Lower lobe of right lung (tissue), 2 donors: ENCODE measurements around the gene CTDSPL. TPM values are rescaled to one million over a fixed set of nuclear protein-coding genes. Genes with fewer than 3 reads are reported as not detected.

Source experiments
- ATAC-seq, 2 donors: fragments of 200-7000 bp; cut with Tn5 transposase; one replicate each; pipeline ENCODE4 v1.9.1; 2020 to 2022; ENCODE audit warnings: mild to moderate bottlenecking in 2 of 2, moderate library complexity in 2 of 2
- DNase-seq: peaks from one replicate; pipeline ENCODE4 v3.0.0-alpha.2; 2020
- H3K27ac ChIP-seq: fragments of 200-600 bp; one replicate; pipeline ENCODE4 v1.8.0; 2022
- H3K27me3 ChIP-seq: fragments of 200-600 bp; one replicate; pipeline ENCODE4 v1.8.0; 2022; ENCODE audit warnings: low read depth
- H3K36me3 ChIP-seq: fragments of 200-600 bp; one replicate; pipeline ENCODE4 v1.8.0; 2022; ENCODE audit warnings: mild to moderate bottlenecking
- H3K4me1 ChIP-seq: fragments of 200-600 bp; one replicate; pipeline ENCODE4 v1.8.0; 2022
- H3K4me3 ChIP-seq: fragments of 200-600 bp; one replicate; pipeline ENCODE4 v1.8.0; 2022; ENCODE audit warnings: mild to moderate bottlenecking
- H3K9me3 ChIP-seq: fragments of 200-600 bp; one replicate; pipeline ENCODE4 v1.8.0; 2022
- intact Hi-C: fragments of 100-400 bp; cut with DNase I; formaldehyde crosslinking; loops from one replicate; pipeline ENCODE4 v1.11.0; 2022
- total RNA-seq: library from RNA; stranded (reverse); fragmentation: NEBNext Ultra II Directional; extraction: Animal tissue kit (Norgen Biotek cat#: 25700); gene quantifications from one replicate; pipeline ENCODE4 v1.2.1, GENCODE V29; 2021
- TF ChIP-seq, protein P1 (sequence below): fragments of 200-600 bp; IDR thresholded peaks from one replicate; pipeline ENCODE4 v1.8.0; 2022; ENCODE audit warnings: antibody characterized with exemption, mild to moderate bottlenecking
- donor health status: DM: no; HTN: yes; CAD: no; lungs with severe emphysema.

CTDSPL gene
- total RNA-seq, 1 donor from 2014 or later = 60.3 TPM

DNA sequence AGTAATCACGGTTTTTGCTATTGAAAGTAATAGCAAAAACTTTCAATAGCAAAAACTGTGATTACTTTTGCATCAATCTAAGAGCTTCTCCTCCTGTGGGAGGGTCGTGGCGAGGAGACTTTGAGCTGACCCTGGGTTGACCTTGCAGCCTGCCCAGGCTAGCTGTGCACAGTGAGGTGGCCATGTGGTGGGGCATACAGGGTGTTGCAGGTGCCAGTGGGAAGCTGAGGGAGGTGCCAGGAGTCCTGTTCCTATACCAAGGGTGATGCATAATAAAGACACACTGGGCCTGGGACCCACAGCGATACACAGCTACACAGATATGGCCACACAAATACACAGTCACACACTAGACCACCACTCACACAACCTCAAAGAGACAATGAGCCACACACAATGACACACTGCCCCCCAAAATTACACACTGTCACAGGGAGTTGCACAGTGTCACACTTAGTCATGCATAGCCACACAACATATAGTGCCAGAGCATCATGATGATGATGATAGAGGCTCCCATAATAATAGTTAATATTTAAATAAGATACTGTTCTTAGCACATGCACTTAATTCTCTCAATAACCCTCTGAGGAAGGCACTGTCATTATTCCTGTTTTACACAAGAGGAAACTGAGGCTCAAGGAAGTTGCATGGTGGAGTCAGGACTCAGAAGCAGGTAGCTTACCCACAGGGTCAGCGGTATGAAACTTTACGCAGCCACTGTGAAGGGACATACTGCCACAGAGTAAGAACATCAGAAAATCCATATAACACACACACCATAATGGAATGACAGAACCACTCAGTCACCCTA lies 161.4 kb downstream of the CTDSPL start:
- Histone ChIP-seq H3K9me3 (no peaks in the 10 kb centered on the region), H3K36me3 (peaks cover 18% of the 10 kb centered on the region), H3K27ac (peak overlapping the region; percentile 90), H3K4me3 (peak overlapping the region; percentile 85), H3K4me1 (peaks cover 30% of the 10 kb centered on the region), H3K27me3 (no peaks in the 10 kb centered on the region)
- ATAC-seq (no peak), DNase-seq (peak; percentile 41)
- TF ChIP-seq, protein P1, sequence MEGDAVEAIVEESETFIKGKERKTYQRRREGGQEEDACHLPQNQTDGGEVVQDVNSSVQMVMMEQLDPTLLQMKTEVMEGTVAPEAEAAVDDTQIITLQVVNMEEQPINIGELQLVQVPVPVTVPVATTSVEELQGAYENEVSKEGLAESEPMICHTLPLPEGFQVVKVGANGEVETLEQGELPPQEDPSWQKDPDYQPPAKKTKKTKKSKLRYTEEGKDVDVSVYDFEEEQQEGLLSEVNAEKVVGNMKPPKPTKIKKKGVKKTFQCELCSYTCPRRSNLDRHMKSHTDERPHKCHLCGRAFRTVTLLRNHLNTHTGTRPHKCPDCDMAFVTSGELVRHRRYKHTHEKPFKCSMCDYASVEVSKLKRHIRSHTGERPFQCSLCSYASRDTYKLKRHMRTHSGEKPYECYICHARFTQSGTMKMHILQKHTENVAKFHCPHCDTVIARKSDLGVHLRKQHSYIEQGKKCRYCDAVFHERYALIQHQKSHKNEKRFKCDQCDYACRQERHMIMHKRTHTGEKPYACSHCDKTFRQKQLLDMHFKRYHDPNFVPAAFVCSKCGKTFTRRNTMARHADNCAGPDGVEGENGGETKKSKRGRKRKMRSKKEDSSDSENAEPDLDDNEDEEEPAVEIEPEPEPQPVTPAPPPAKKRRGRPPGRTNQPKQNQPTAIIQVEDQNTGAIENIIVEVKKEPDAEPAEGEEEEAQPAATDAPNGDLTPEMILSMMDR = no peak
- intact Hi-C loops = no loop called here

DNA sequence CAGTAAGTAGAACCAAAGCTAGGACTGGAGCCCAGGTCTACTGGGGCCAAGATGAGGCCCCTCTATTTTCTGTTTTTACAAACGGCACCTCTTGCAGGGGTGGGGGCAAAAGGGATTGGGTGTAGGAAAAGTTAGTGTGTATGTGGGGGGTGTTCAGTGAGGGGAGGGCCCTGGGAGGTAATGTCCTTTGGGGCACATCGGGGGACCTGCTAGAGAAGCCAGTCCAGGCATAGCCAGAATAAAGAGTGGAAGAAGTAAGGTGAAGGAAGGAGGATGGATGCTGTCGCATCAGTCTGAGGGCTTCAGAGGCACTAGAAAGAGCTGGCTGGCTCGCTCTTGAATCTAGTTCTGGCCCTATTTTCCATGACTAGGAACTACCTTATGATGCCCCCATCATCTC lies 165.2 kb downstream of the CTDSPL start:
- H3K4me3 ChIP-seq = no peak overlapping the region
- no peaks in the 10 kb centered on the region for H3K36me3 ChIP-seq
- DNase-seq (no peak), ATAC-seq (no peak)
- no peaks in the 10 kb centered on the region for H3K9me3 ChIP-seq
- intact Hi-C loops = no loop called here
- H3K27ac ChIP-seq = no peak overlapping the region
- H3K27me3 ChIP-seq = no peaks in the 10 kb centered on the region
- H3K4me1 ChIP-seq = peaks cover 59% of the 10 kb centered on the region
- TF ChIP-seq, protein P1 = no peak

DNA sequence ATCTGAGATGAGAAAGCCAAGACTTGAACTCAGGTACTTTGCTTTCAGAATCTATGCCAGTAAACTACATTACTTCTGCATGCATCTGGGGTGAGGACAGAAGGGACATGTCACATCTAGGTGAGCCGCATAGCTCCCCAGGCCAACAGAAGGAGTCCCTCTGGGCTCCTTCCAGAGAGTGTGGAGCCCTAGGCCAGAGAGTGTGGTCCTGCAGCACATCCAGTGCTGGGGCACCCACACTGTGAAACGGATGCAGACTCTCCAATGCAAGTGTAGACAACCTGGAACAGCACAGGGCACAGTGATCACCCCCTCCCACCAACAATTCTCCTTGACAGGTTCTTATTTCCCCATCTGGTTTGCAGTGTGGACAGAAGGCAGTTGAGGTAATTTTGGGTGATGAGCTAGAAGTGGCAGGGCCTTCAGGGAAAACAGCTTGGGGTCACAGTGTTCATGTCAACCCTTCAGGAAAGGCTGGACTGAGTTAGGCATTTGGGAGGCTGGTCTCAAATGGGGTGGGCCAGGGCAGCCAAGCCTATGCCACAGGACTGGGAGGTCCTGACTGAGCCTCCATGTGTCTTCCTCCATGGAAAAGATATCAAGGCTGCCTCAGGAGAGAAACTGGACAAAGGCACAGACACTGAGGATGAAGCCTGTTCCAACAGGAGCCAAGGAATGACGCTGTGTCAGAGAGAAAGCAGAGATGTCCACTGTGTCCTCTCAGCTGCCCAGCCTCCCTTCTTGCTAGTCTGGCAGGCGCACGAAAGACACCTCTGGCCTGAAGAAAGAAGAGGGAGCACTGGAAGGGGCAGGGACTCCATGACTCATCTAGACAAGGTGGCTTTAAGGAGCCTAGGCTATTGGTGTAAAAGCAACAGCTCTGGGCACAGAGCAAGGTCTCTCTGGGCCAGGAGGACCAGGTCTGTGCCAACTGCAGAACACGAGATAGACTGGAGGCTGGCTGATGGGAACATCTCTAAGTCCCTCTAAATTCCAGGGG lies 166.1 kb downstream of the CTDSPL start:
- peaks cover 55% of the 10 kb centered on the region for H3K4me1 ChIP-seq
- DNase-seq = no peak
- no peak for ATAC-seq
- intact Hi-C loops = no loop called here
- no peaks in the 10 kb centered on the region for H3K36me3 ChIP-seq
- no peaks in the 10 kb centered on the region for H3K27me3 ChIP-seq
- H3K27ac ChIP-seq = peak overlapping the region; percentile 18
- TF ChIP-seq, protein P1 = no peak
- H3K9me3 ChIP-seq = no peaks in the 10 kb centered on the region
- no peak overlapping the region for H3K4me3 ChIP-seq

DNA sequence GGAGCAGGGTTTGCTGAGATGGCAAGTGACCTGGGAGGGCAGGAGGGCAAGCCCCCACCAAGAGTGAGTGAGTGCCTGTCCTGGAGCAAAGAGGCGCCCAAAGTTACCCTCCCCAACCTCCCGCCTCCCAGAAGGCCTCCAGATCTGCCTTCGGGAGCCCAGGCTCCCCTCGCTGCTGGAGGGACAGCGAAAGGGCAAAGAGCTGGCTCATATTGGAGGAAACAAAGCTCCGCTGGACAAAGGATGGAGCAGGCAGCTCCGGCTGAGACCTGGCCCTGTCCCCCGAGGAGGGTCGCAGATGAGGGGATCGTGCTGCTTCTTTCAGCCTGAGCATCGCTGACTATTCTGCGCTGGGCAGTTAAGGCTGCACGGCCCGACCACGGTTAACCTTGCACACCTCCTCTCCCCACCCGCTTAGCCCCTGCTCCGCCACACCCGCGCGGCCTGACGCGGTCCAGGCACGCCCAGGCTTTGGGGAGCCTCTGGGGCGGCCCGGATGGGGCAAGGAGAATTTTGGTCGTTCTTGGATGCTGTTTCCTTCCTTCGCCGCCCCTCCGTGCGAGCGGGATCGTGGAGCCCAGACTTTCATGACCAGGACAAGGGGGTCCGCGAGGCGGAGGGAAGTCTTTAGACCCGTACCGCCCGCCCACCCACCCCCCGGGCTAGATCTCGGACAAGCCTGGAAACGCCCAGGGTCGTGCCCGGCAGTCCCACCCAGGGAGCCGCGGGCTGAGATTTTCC lies 167.1 kb downstream of the CTDSPL start:
- Histone ChIP-seq H3K4me1 (peaks cover 48% of the 10 kb centered on the region), H3K4me3 (peak overlapping the region; percentile 81), H3K27ac (peak overlapping the region; percentile 88), H3K9me3 (no peaks in the 10 kb centered on the region), H3K36me3 (no peaks in the 10 kb centered on the region), H3K27me3 (no peaks in the 10 kb centered on the region)
- intact Hi-C loops = no loop called here
- DNase-seq (no peak), ATAC-seq (peak in 1 of 2 donors; percentile 5)
- TF ChIP-seq, protein P1 = no peak
